ENCODE results near the gene PBXIP1.
"Not testable (repeated sequence)": the region's sequence is repeated elsewhere in the genome, so short reads cannot be mapped to it uniquely, and the experiment has no call there.

The PBXIP1 gene

DNA sequence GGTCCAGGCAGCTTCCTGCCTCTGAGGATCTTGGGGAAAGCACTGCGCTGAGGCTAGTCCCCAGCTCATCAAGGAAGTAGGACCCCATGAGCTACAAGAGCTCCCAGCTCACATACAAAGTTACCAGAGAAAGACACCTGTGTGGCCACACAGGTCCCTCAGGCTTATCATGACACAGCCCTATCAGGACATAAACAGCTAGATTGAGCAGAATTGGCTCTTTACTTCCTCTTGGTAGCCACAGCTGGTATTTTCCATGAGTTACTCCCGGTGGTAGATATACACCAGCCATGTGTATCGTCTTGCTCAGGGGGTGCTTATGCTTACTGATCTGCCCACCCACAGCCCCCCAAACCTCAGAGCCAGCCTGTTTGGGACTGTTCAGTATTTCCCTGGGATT, 38.7 kb upstream of the PBXIP1 start:
- no peak for DNase-seq

GRCh38 chr1:154994269-154994587, 38.3 kb upstream of the PBXIP1 start:
- DNase-seq = no peak

GRCh38 chr1:154993572-154994268, 37.8 kb upstream of the PBXIP1 start, which contains the start of gene LENEP:
Gene LENEP, plus strand, starts transcription at chr1:154993586. Its CDS starts 22 bp downstream, at chr1:154993608.
- DNase-seq = no peak

- DNase-seq = peak; percentile 47
These were observed 37.0 kb upstream of the PBXIP1 start for GRCh38 chr1:154992721-154993571.

DNA sequence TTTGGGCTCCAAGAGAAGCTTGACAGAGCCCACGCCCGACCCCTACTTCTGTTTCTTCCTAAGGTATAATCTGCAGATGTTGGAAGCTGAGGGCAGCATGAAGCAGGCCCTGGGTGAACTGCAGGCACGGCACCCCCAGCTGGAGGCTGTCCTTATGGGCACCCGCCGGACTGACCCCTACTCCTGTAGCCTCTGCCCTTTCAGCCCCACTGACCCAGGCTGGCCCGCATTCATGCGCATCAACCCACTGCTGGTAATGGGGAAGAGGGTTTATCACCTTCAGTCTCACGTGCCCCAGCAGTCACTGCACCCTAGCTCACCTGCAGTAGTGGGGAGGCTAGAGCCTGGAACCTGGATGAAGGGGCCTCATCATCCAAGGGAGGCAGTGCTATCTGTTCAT, 34.4 kb upstream of the PBXIP1 start:
- DNase-seq = no peak

DNA sequence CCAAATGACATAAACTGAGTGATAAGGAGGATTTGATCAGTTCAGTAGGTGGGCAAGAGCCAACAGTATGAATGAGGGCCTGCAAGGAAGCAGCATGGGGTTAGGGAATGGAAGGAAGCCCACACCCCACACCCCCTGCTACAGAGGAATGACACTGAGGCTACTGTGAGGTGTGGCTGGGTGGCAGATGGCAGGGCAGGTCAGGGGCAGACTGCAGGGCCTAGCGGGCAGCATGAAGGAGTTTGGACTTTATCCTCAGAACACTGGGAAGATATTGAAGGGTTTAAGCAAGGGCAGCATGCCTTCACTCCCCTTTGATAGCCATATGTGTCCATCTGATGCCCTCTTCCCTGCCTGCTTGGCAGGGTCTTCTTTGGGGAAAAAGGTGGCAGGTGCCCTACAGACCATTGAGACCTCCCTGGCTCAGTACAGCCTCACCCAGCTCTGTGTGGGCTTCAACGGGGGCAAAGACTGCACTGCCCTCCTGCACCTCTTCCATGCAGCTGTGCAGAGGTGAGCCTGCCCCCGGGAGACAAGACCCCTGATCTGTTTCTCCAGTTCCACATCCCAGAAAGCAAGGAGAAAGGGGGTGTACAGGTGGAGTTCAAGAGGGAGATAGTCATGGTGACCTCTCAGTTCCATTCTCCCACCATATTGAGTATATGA, 33.4 kb upstream of the PBXIP1 start:
- no peak for DNase-seq

- DNase-seq = no peak
These were observed 32.4 kb upstream of the PBXIP1 start for GRCh38 chr1:154988058-154988954.

GRCh38 chr1:154987326-154987725, 31.4 kb upstream of the PBXIP1 start:
- DNase-seq = no peak

DNA sequence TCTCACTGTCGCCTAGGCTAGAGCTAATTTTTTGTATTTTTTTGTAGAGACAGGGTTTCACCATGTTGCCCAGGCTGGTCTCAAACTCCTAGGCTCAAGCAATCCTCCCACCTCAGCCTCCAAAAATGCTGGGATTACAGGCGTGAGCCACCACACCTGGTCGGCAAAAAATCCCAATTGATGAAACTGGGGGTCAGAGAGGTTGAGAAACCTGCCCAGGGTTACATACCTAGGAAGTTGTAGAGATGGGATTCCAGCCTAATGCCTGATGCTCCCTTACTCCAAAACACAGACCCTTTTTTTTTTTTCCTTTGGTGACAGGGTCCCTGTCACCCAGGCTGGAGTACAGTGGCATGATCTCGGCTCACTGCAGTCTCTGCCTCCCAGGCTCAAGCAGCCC, 30.8 kb upstream of the PBXIP1 start:
- DNase-seq = not testable (repeated sequence)

DNA sequence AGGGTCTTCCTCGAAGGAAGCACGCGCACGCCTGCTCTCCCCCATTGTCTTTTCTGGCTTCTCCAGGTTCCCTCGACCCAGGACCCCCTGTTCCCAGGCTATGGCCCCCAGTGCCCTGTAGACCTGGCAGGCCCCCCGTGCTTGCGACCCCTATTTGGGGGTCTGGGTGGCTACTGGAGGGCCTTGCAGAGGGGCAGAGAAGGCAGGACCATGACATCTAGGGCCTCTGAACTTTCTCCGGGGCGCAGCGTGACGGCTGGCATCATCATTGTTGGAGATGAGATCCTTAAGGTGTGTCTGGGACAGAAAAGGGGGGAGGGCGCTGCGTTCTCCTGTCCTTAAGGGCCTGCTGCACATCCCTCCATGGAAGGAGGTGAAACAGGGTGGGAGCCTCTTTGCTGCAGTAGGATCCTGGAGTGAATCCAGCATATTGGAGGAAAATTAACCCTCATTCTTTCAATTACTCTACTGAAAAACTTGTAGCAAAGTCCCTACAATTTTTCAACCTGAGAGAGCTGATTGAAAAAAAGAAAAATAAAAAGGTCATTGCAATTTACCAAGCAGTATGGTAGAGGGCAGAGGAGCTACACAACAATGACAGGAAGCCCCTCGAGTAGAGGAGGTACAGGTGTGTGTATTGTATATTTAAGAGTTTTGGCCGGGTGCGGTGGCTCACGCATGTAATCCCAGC, 28.0 kb upstream of the PBXIP1 start:
- no peak for DNase-seq

DNA sequence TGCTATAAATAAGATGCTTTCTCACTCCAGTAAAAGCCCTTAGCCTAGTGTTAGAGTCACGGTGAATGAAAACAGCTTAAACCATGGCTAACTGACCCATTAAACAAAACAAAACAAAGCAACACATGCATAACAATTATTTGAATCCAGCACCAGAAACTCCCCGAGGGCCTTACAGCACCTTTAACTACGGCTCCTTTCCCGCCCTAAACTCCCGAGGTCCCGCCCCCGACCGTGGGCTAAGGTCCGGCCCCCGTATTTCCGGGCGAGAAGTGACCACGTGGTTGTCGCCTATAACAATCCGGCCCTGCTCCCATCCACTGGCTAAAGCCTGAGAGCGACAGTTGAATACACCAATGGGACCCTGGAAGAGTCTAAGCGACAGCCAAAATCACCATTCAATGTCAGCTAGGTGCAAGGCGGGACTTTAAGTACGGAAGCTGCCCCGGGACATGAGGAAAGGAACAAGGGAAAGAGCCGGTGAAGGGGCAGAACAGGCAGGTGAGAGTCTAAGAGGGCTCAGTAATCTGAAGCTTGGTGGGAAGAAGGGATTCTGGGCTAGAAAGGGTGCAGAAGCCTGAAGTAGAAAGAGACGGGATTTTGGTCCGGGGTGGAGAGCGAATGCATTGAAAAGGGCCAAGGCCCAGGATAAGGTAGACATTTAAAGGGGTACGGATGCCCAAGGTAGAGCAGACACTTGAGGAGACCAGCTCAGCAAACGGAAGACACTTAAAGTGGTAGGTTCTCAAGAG, 27.2 kb upstream of the PBXIP1 start, which contains the start of gene FLAD1:
Gene FLAD1, plus strand, starts transcription at position 448 of the 752 bp plus-strand sequence. CDS start 351 bp downstream, outside the sequence.
- DNase-seq = peak; percentile 100

GRCh38 chr1:154982341-154982740, 26.4 kb upstream of the PBXIP1 start:
- DNase-seq = no peak

GRCh38 chr1:154978360-154978759, 22.5 kb upstream of the PBXIP1 start:
- no peak for DNase-seq

- DNase-seq = not testable (repeated sequence)
These were observed 21.9 kb upstream of the PBXIP1 start for GRCh38 chr1:154977762-154978161.

DNA sequence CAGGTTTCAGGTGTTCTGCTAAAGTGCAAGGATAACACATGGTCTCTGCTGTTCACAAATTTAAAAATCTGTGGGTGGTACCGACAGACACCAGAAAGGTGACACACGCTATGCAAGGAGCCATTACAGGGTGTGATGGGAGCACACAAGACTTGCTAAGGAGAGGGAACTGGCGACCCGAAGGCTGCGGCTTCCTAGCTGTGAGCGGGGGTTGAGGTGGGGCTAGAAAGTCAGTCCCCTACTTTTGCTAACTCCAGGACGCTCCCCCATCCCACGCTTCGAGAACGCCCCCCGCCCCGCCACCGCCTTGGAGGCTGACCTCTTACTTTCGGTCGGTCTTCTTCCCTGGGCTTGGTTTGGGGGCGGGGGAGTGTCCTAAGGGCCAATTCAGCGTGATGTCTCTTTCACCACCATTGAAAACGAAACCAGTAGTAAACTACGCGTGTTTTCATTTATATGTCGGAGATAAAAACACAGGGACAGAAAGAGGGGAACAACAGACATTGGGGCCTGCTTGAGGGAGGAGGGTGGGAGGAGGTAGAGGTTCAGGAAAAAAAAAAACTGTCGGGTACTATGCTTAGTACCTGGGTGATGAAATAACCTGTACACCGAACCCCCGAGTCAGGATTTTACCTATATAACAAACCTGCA, 19.6 kb upstream of the PBXIP1 start:
- DNase-seq = peak; percentile 44

DNA sequence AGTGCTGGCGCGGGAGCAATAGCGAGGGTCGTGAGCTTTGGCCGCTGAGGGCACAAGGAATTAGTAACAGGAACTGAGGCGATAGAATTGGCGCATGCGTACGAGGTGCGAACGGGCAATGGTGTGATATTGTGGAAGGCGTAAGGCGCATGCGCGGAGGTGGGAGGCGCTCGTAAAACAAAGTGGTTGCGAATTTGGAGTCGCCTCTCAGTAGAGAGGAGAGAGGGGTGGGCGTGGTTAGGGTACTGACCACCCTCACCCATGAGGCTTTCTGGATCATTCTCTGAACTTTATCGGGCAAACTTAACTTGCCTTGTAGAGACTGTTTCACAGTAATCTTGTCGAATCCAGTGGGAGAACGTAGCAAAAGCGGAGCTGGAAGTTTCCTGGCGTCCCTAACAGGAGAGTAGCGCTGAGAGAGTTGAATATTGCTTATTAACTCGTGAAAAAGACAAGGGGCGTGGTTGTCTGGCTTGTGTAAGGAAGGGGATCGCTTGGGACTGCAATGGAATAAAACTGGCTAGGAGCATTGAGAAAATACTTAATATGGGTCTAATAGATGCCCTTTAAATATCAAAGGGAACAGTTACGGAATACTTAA, 19.0 kb upstream of the PBXIP1 start:
- DNase-seq = peak; percentile 96

GRCh38 chr1:154974102-154974807, 18.4 kb upstream of the PBXIP1 start, which contains the start of gene CKS1B:
Gene CKS1B, plus strand, starts transcription at chr1:154974681. Its CDS starts 65 bp downstream, at chr1:154974746.
- peak; percentile 100 for DNase-seq

- DNase-seq = peak; percentile 98
These were observed 17.6 kb upstream of the PBXIP1 start for GRCh38 chr1:154973344-154974101.

Measured in fibroblast of skin of right quadriceps (primary cell).